Thyroid gland (tissue), 4 donors: Measurements from ENCODE around the gene DUSP18. TPM values are rescaled to one million over a fixed set of nuclear protein-coding genes. Genes with fewer than 3 reads are reported as not detected.

Source experiments
- DNase-seq, 2 donors: peaks; one replicate each; pipeline ENCODE4 v3.0.0-alpha.2; 2019
- H3K27ac ChIP-seq, 3 donors: fragments of 200-600 bp; sonication (generic); 1 replicate in 2 of 3; 2 replicates in 1 of 3; pipeline ENCODE4 v1.5.1; 2016 to 2019; ENCODE audit warnings: mild to moderate bottlenecking in 1 of 3, moderate library complexity in 1 of 3
- H3K27me3 ChIP-seq: fragments of 200-600 bp; sonication (generic); one replicate; pipeline ENCODE4 v1.5.1; 2019
- H3K36me3 ChIP-seq, 2 donors: fragments of 200-600 bp; sonication (generic); one replicate each; pipeline ENCODE4 v1.5.1; 2016 to 2019
- H3K4me1 ChIP-seq, 2 donors: fragments of 200-600 bp; sonication (generic); one replicate each; pipeline ENCODE4 v1.5.1; 2017 to 2019
- H3K4me3 ChIP-seq, 3 donors: fragments of 200-600 bp; sonication (generic); replicated peaks in 1 of 3; 1 replicate in 2 of 3; 2 replicates in 1 of 3; pipeline ENCODE4 v1.5.1; 2016; ENCODE audit warnings: mild to moderate bottlenecking in 1 of 3
- H3K9me3 ChIP-seq: fragments of 200-600 bp; sonication (generic); one replicate; pipeline ENCODE4 v1.5.1; 2017
- POLR2A ChIP-seq, 2 donors: fragments of 450-650 bp; IDR thresholded peaks; one replicate each; pipeline ENCODE4 v1.6.1; 2017; ENCODE audit warnings: antibody characterized with exemption in 2 of 2, mild to moderate bottlenecking in 2 of 2, moderate library complexity in 1 of 2
- WGBS, 2 donors: methylation state at CpG; one replicate each; pipeline ENCODE4 v1.1.5; 2017; 5-methylcytosine and 5-hydroxymethylcytosine counted together
- intact Hi-C: fragments of 100-400 bp; cut with DNase I; formaldehyde crosslinking; loops from one replicate; pipeline ENCODE4 v1.15.1; 2023
- total RNA-seq, 4 donors: library from RNA; depleted of rRNA; stranded (reverse); fragments of >200 nt; gene quantifications; one replicate each; pipeline ENCODE4 v1.2.3, GENCODE V29; 2016
- TF ChIP-seq, protein P1 (sequence below), 6 experiments: fragments of 200-600 bp in 3 of 6; fragments of 450-650 bp in 3 of 6; sonication (generic) in 3 of 6; IDR thresholded peaks; one replicate each; pipeline ENCODE4 v1.5.1; 2016 to 2019; ENCODE audit warnings: antibody characterized with exemption in 6 of 6, mild to moderate bottlenecking in 2 of 6, inconsistent platforms in 1 of 6, moderate library complexity in 1 of 6

Gene DUSP18
- total RNA-seq, 4 donors from 2014 or later, result 6.9 to 8.4 (median 7.3) TPM

DNA sequence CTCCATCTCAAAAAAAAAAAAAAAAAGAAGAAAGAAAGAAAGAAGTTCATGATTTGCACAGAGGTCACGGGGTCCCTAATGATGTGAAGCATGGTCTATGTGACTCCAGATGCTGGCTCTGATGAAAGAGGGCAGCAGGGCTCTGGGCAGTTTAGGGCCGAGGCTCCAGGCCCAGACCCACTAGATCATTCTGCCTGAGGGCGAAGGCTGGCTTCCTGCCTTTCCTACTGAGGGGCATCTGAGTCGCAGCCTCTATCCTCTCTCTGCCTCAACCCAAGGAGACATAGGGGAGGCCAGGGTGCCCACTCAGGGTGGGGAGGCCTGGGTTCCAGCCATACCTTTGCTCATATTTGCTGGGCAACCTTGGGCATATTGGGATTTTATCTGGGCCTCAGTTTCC is 27.3 kb downstream of the DUSP18 start:
- H3K36me3 ChIP-seq, result no peaks in the 10 kb centered on the region
- no peak for DNase-seq
- no peak overlapping the region for H3K4me3 ChIP-seq
- 92 to 97% methylated on average over 4 of the region's 4 CpGs for WGBS, 2 donors
- H3K4me1 ChIP-seq, result peaks cover 12 to 20% of the 10 kb centered on the region in 2 donors
- H3K27me3 ChIP-seq, result no peaks in the 10 kb centered on the region
- intact Hi-C loops, result no loop called here
- no peaks in the 10 kb centered on the region for H3K9me3 ChIP-seq
- no peak for TF ChIP-seq POLR2A (IDR thresholded peaks at IDR 0.05)
- TF ChIP-seq, protein P1, sequence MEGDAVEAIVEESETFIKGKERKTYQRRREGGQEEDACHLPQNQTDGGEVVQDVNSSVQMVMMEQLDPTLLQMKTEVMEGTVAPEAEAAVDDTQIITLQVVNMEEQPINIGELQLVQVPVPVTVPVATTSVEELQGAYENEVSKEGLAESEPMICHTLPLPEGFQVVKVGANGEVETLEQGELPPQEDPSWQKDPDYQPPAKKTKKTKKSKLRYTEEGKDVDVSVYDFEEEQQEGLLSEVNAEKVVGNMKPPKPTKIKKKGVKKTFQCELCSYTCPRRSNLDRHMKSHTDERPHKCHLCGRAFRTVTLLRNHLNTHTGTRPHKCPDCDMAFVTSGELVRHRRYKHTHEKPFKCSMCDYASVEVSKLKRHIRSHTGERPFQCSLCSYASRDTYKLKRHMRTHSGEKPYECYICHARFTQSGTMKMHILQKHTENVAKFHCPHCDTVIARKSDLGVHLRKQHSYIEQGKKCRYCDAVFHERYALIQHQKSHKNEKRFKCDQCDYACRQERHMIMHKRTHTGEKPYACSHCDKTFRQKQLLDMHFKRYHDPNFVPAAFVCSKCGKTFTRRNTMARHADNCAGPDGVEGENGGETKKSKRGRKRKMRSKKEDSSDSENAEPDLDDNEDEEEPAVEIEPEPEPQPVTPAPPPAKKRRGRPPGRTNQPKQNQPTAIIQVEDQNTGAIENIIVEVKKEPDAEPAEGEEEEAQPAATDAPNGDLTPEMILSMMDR (IDR thresholded peaks at IDR 0.05), result no peak
- no peak overlapping the region for H3K27ac ChIP-seq

DNA sequence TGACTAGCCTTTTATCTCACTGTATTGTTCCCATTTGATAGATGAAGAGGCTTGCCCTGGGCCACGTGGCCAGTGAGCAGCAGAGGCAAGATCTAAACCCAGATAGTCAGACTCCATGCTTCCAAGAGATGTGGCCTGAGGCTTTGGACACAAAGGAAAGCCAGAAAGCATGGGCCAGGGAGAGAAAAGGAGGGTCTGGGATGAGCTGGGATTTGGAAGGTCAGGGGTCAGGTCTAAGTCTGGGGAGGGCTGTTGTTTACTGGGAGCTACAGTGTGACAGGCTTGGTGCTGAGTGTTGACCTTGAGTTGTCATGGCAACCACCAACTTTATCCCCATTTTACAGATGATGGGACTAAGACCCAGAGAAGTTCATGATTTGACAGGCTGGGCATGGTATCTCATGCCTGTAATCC is 30.0 kb downstream of the DUSP18 start:
- Histone ChIP-seq H3K36me3 (no peaks in the 10 kb centered on the region), H3K27ac (no peak overlapping the region), H3K4me1 (peaks cover 19 to 28% of the 10 kb centered on the region in 2 donors), H3K27me3 (no peaks in the 10 kb centered on the region), H3K4me3 (no peak overlapping the region), H3K9me3 (no peaks in the 10 kb centered on the region)
- intact Hi-C loops, result no loop called here
- TF ChIP-seq POLR2A (IDR thresholded peaks at IDR 0.05), result no peak
- TF ChIP-seq, protein P1 (IDR thresholded peaks at IDR 0.05), result no peak
- no peak for DNase-seq
- WGBS, 2 donors, result 80 to 93% methylated on average over 1 of the region's 1 CpG

GRCh38 chr22:30636226-30637077 is 31.2 kb downstream of the DUSP18 start:
- Histone ChIP-seq H3K27ac (peak overlapping the region in 2 of 3 donors; percentile 78 to 93), H3K36me3 (no peaks in the 10 kb centered on the region), H3K27me3 (no peaks in the 10 kb centered on the region), H3K4me1 (peaks cover 19 to 28% of the 10 kb centered on the region in 2 donors), H3K9me3 (no peaks in the 10 kb centered on the region), H3K4me3 (peak overlapping the region; percentile 40 to 66 (median 60))
- WGBS, 2 donors, result 56 to 66% methylated on average over 23 to 29 of the region's 45 CpGs
- TF ChIP-seq POLR2A (IDR thresholded peaks at IDR 0.05), result no peak
- TF ChIP-seq, protein P1 (IDR thresholded peaks at IDR 0.05), result no peak
- peak; percentile 25 to 38 for DNase-seq
- intact Hi-C loops, result no loop called here

GRCh38 chr22:30635273-30636225 is 32.1 kb downstream of the DUSP18 start, which contains the start of gene SLC35E4:
Gene SLC35E4, plus strand, starts transcription at chr22:30635781. Its CDS starts 670 bp downstream, at chr22:30636451.
- H3K4me1 ChIP-seq, result peaks cover 19 to 28% of the 10 kb centered on the region in 2 donors
- WGBS, 2 donors, result 2 to 3% methylated on average over 16 to 22 of the region's 75 CpGs
- H3K9me3 ChIP-seq, result no peaks in the 10 kb centered on the region
- intact Hi-C loops, result loop anchor here (2.0 kb wide), 1 partner anchor 285 kb away; no protein-coding TSS in a partner anchor
- TF ChIP-seq, protein P1 (IDR thresholded peaks at IDR 0.05), result peak in 1 of 6 experiments; percentile 23
- peak in 1 of 2 donors; percentile 80 for TF ChIP-seq POLR2A (IDR thresholded peaks at IDR 0.05)
- no peaks in the 10 kb centered on the region for H3K36me3 ChIP-seq
- peak; percentile 91 to 94 for DNase-seq
- peak within 1 kb of the TSS; percentile 40 to 66 (median 60) for H3K4me3 ChIP-seq
- peak within 1 kb of the TSS; percentile 80 to 93 (median 84) for H3K27ac ChIP-seq
- no peaks in the 10 kb centered on the region for H3K27me3 ChIP-seq
